ENCODE results near the gene KIRREL3.

KIRREL3 gene

GRCh38 chr11:126597041-126597440 lies 403.5 kb downstream of the KIRREL3 start:
- no peak for DNase-seq

- DNase-seq = no peak
These were observed 404.1 kb downstream of the KIRREL3 start for GRCh38 chr11:126596474-126596873.

GRCh38 chr11:126595560-126595959 lies 405.0 kb downstream of the KIRREL3 start:
- DNase-seq = no peak

- DNase-seq = no peak
These were observed 405.6 kb downstream of the KIRREL3 start for GRCh38 chr11:126594921-126595367.

GRCh38 chr11:126592496-126593410 lies 407.8 kb downstream of the KIRREL3 start:
- no peak for DNase-seq

GRCh38 chr11:126591966-126592489 lies 408.5 kb downstream of the KIRREL3 start:
- DNase-seq = no peak

- no peak for DNase-seq
These were observed 411.1 kb downstream of the KIRREL3 start for GRCh38 chr11:126589492-126589803.

GRCh38 chr11:126588630-126589491 lies 411.7 kb downstream of the KIRREL3 start:
- no peak for DNase-seq

- peak; percentile 22 for DNase-seq
These were observed 413.0 kb downstream of the KIRREL3 start for GRCh38 chr11:126587541-126587940.

- peak; percentile 98 for DNase-seq
These were observed 414.6 kb downstream of the KIRREL3 start for GRCh38 chr11:126585774-126586491.

- DNase-seq = no peak
These were observed 415.2 kb downstream of the KIRREL3 start for GRCh38 chr11:126585388-126585773.

GRCh38 chr11:126583594-126584427 lies 416.8 kb downstream of the KIRREL3 start:
- DNase-seq = no peak

GRCh38 chr11:126583101-126583500 lies 417.5 kb downstream of the KIRREL3 start:
- DNase-seq = no peak

GRCh38 chr11:126581871-126582648 lies 418.5 kb downstream of the KIRREL3 start:
- no peak for DNase-seq

GRCh38 chr11:126578426-126578825 lies 422.1 kb downstream of the KIRREL3 start:
- DNase-seq = no peak

- DNase-seq = peak; percentile 28
These were observed 422.5 kb downstream of the KIRREL3 start for GRCh38 chr11:126578021-126578420.

GRCh38 chr11:126575849-126576248 lies 424.7 kb downstream of the KIRREL3 start:
- no peak for DNase-seq

GRCh38 chr11:126573325-126573978 lies 427.1 kb downstream of the KIRREL3 start:
- peak; percentile 24 for DNase-seq

- no peak for DNase-seq
These were observed 430.1 kb downstream of the KIRREL3 start for GRCh38 chr11:126570489-126570888.

- DNase-seq = no peak
These were observed 433.2 kb downstream of the KIRREL3 start for GRCh38 chr11:126567419-126567818.

All from fibroblast of skin of scalp (primary cell).